GM18508 (cell line): ENCODE data around the gene GGA3.
"Not testable (repeated sequence)": the region's sequence is repeated elsewhere in the genome, so short reads cannot be mapped to it uniquely, and the experiment has no call there.

Source experiments
- ATAC-seq: cut with Tn5 transposase; IDR thresholded peaks from one replicate; pipeline ENCODE4 v1.9.1; 2021; ENCODE audit warnings: moderate number of reproducible peaks; ENCODE audit not compliant: insufficient read depth, unreplicated experiment

GGA3 gene

GRCh38 chr17:75273977-75274708, 12.7 kb upstream of the GGA3 start:
- ATAC-seq: no peak

GRCh38 chr17:75272848-75273184, 11.4 kb upstream of the GGA3 start:
- ATAC-seq: no peak

- ATAC-seq: no peak
Measured at GRCh38 chr17:75271955-75272847, 10.8 kb upstream of the GGA3 start.

- ATAC-seq: no peak
Measured at GRCh38 chr17:75271233-75271954, 10.0 kb upstream of the GGA3 start.

GRCh38 chr17:75270966-75271232, 9.5 kb upstream of the GGA3 start, which contains the start of gene MIF4GD:
Gene MIF4GD (minus strand): TSS chr17:75271231. CDS start chr17:75270195, 1,036 bp downstream.
- ATAC-seq: no peak

- ATAC-seq: no peak
Measured at GRCh38 chr17:75270218-75270965, 9.0 kb upstream of the GGA3 start.

GRCh38 chr17:75269844-75270217, 8.4 kb upstream of the GGA3 start:
- ATAC-seq: no peak

GRCh38 chr17:75267411-75268232, 6.2 kb upstream of the GGA3 start:
- ATAC-seq: no peak

- no peak for ATAC-seq
Measured at GRCh38 chr17:75267153-75267410, 5.7 kb upstream of the GGA3 start.

- ATAC-seq: no peak
Measured at GRCh38 chr17:75266316-75267152, 5.1 kb upstream of the GGA3 start.

- no peak for ATAC-seq
Measured at GRCh38 chr17:75265614-75266315, 4.4 kb upstream of the GGA3 start.

GRCh38 chr17:75263055-75263454, 1.6 kb upstream of the GGA3 start:
- ATAC-seq: no peak

- no peak for ATAC-seq
Measured at GRCh38 chr17:75262112-75262606, 753 bp upstream of the GGA3 start.

GRCh38 chr17:75260641-75261335, 618 bp downstream of the GGA3 start:
- ATAC-seq: no peak

- ATAC-seq: not testable (repeated sequence)
Measured at GRCh38 chr17:75257228-75257627, 4.2 kb downstream of the GGA3 start.

- not testable (repeated sequence) for ATAC-seq
Measured at GRCh38 chr17:75255954-75256698, 5.3 kb downstream of the GGA3 start.
